Stimulated activated CD8-positive, alpha-beta memory T cell treated with anti-CD3 and anti-CD28 coated beads, Interleukin-2, amount 100 ng/mL, for 48 hours (primary cell): ENCODE data around the gene NPC1L1.

Source experiments
- DNase-seq, 2 donors: peaks; one replicate each; pipeline ENCODE4 v3.0.0-alpha.2; 2020; ENCODE audit warnings: low read depth in 2 of 2

The NPC1L1 gene

GRCh38 chr7:44536090-44536489, 5.0 kb downstream of the NPC1L1 start:
- no peak for DNase-seq

- no peak for DNase-seq
These were observed 5.6 kb downstream of the NPC1L1 start for GRCh38 chr7:44535348-44536064.

GRCh38 chr7:44534501-44534900, 6.6 kb downstream of the NPC1L1 start:
- DNase-seq, result peak; percentile 29 to 42

- no peak for DNase-seq
These were observed 7.0 kb downstream of the NPC1L1 start for GRCh38 chr7:44534087-44534486.

DNA sequence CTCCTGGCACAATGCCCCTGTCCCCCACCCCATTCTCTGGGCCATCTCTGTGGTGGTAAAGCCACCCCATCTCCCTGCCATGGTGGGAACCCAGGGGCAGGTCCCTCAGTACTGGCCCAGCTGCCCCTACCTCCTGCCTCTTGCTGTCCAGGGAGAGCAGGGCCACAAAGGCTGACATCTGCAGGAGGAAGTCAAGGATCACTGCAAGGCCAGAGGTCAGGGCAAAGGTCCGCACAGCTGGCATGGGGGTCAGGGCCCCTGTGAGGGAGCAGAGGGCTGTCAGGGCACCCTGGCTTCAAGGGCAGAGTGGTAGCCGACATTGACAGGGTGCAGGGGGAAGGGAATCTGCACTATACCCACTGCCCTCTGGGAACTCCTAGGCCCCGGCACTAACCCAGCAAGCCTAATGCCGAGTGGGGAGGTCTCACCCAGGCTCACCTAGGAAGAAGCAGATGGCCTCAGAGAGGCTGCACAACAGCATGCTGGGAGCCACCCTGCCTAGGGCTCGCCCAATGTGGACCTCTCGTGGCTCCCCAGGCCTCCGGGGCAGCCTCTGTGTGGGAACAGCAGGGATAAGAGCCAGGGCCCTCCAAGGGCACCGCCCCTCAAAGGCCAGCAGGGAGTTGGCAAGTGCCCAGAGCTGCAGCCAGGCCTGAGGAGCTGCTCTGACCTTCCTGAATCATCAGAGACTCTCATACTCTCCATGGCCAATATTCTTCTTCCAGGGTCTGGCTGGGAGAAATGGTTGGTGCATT, 7.7 kb downstream of the NPC1L1 start:
- no peak for DNase-seq

GRCh38 chr7:44531421-44532380, 9.4 kb downstream of the NPC1L1 start:
- DNase-seq, result no peak

DNA sequence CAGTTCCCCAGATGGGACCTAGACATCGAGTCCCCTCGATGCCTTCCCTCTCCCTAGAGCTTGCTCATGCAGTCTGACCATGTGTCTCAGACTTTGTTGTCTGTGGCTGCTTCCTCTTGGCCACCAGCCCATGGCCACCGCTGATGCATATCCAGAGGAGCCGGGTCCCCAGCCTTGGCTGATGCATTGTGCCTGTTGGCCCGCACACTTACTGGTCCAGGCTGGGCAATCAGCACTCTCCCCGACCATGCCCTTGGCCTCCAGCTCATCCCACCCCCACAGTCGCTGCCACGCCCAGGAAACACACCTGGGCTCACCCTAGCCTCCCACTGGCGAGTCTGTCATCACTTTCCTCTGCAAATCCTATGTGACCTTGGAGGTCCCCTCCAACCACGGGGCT, 10.1 kb downstream of the NPC1L1 start:
- no peak for DNase-seq

GRCh38 chr7:44524811-44525388, 16.2 kb downstream of the NPC1L1 start:
- no peak for DNase-seq

DNA sequence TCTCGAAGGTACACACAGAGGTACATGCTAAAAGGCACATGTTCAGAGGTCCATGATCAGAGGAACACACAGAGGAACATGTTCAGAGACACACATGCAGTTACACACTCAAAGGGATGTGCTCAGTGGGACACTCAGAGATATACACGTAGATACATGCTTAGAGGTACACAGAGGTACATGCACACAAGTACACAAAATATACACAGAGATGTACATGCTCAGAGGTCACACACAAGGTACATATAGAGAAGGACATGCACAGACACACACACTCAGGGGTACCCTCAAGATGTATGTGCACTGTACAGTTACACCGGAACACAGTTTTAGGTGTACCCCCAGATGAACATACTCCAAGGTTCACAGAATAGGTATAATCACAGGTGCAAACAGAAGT, 18.8 kb downstream of the NPC1L1 start:
- DNase-seq, result no peak

GRCh38 chr7:44521347-44522095, 19.6 kb downstream of the NPC1L1 start:
- no peak for DNase-seq

DNA sequence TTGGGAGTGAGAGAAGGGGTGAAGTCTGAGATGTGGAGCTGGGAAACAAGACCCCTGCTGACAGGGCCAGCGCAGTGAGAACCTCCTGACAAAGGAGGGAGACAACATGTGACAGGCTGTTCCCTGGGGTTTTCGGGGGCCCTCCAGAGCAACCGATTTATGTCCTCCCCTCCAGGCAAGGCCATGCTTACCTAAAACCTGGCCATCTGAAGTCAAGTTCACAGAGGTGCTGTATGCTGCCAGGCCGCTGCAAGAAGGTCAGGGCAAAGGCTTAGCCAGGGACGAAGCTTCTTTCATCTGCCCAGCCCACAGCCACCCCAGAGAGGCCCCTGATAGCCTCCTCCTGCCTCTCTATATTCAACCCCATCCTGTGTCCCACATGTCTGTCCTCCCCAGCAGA, 20.6 kb downstream of the NPC1L1 start:
- no peak for DNase-seq

GRCh38 chr7:44519546-44519945, 21.6 kb downstream of the NPC1L1 start:
- DNase-seq, result no peak

GRCh38 chr7:44518761-44519160, 22.4 kb downstream of the NPC1L1 start:
- no peak for DNase-seq

DNA sequence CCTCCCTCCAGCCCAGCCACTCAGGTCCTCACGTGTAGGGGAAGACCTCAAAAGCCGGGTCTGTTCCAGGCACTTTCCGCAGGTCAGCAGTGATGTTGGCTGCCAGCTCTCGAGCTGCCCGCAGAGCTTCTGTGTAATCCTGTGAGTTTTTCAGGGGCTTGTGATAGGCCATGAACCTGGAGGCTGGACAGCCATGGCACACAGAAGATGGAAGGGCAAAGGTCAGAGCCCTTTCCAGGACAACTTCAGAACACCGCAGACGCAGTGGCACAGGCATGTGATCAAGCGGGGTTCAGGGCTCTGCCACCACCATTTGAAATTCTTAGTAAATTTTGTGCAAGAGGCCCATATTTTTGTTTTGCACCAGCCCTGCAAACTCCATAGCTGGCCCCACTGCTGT, 24.0 kb downstream of the NPC1L1 start:
- DNase-seq, result no peak

GRCh38 chr7:44515590-44516268, 25.4 kb downstream of the NPC1L1 start:
- no peak for DNase-seq

DNA sequence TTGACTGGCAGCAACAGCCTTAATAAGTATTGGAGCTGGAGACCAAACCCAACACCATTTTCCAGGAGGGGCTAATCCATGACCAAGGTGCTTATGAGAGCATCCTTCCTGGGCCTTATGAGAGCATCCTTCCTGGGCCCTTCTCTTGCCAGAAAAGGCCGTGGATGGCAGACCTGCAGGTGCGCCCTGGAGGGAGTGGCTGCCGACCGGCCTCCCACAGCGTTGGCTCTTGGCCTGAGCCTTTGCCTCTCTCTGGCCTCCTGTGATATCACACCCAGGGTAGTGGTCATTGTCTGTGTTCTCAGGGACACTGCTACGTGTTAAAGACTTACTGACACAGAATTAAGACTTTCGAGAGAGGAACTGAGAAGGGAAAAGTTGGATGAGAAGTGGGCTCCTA, 28.4 kb downstream of the NPC1L1 start:
- no peak for DNase-seq

DNA sequence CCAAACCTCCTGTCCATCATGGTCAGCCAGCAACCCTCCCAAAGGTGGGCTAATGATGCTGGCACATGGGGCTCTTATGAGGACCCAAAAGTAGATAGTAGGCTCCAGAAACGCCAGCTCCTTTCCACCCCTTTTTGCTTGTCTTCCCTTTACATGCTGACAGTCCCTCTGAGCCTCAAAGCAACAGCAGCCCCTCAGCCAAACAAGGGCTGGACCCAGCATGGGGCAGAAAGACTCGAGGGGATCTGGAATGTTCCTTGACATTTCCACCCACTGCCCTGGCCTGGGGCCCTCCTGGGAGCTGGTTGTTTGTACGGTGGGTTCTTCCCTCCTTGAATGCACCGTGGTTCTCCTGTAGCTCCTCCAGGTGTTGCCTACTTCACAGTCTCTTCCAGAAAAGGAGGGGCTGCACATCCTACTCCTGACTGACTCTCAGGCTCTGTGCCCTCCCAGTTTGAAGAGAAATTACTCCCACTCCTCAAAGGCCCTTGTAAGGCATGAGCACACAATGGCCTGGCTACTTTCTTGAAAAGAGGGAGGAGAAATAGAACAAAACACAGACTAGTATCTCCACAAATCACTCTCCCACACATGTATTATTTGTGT, 29.2 kb downstream of the NPC1L1 start:
- DNase-seq, result no peak

- DNase-seq, result no peak
These were observed 29.9 kb downstream of the NPC1L1 start for GRCh38 chr7:44511236-44511635.

DNA sequence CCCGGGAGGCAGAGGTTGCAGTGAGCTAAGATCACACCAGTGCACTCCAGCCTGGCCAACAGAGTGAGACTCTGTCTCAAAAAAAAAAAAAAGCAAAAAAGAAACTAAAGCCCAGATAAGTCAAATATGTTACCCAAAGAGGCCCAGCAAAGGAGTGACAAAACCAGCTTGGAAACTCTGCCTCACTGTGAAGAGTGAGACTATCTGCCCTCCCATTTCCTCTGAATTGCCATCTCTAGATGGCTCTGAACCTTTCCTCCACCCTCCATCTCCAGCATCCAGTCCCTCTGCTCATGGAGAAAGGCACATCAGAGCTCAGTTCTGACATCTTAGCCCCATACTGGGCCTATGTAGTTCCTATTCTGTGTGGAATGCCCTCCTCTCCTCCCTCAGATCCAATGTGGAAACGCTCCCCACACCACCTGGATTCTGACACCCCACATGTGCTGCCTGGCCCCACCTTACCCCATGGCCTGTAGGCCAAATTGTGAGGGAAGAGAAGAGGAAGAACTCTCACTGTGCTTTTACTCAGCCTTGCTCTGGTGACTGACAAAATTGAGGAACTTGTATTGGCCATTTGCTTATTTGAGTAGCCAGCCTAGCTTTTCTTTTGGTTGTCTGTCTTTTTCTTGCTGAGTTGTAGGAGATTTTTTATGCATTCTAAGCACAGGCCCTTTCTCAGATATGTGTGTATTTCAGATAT, 32.7 kb downstream of the NPC1L1 start:
- no peak for DNase-seq
